Psoas muscle (tissue), 8 donors: ENCODE data around the gene FATE1. TPM values are rescaled to one million over a fixed set of nuclear protein-coding genes. Genes with fewer than 3 reads are reported as not detected.

Source experiments
- ATAC-seq, 4 donors: fragments of 200-7000 bp; cut with Tn5 transposase; one replicate each; pipeline ENCODE4 v1.9.1; 2020; ENCODE audit warnings: moderate library complexity in 3 of 4, mild to moderate bottlenecking in 2 of 4
- DNase-seq, 2 donors: peaks; one replicate each; pipeline ENCODE4 v3.0.0-alpha.2; 2020
- H3K27ac ChIP-seq: fragments of 200-600 bp; one replicate; pipeline ENCODE4 v1.8.0; 2022
- H3K27me3 ChIP-seq, 3 donors: fragments of 200-600 bp in 1 of 3; one replicate each; pipeline versions ENCODE4 v1.6.1 to v1.8.0; 2013 to 2022; ENCODE audit warnings: low read length in 2 of 3, mild to moderate bottlenecking in 2 of 3, moderate library complexity in 1 of 3; ENCODE audit not compliant: insufficient read depth in 3 of 3
- H3K36me3 ChIP-seq, 2 donors: fragments of 200-600 bp in 1 of 2; one replicate each; pipeline versions ENCODE4 v1.6.1 to v1.8.0; 2013 to 2022; ENCODE audit warnings: low read depth in 1 of 2, mild to moderate bottlenecking in 1 of 2, moderate library complexity in 1 of 2; ENCODE audit not compliant: insufficient read depth in 1 of 2
- H3K4me1 ChIP-seq: fragments of 200-600 bp; one replicate; pipeline ENCODE4 v1.8.0; 2022
- H3K4me3 ChIP-seq: fragments of 200-600 bp; one replicate; pipeline ENCODE4 v1.8.0; 2022; ENCODE audit warnings: mild to moderate bottlenecking
- H3K9me3 ChIP-seq: fragments of 200-600 bp; one replicate; pipeline ENCODE4 v1.8.0; 2022
- WGBS, 3 donors: extraction: QIAGEN DNeasy Blood & Tissue Kit; methylation state at CpG; one replicate each; pipeline versions ENCODE4 v1.1.6 to v1.1.7; 2013; 5-methylcytosine and 5-hydroxymethylcytosine counted together
- intact Hi-C, 2 donors: fragments of 100-400 bp; cut with DNase I; formaldehyde crosslinking; loops; one replicate each; pipeline versions ENCODE4 v1.11.0 to v1.14.2; 2022
- polyA plus RNA-seq, 3 donors: library from polyadenylated mRNA; stranded (reverse); fragments of 200-250 nt; gene quantifications; one replicate each; pipeline ENCODE4 v1.2.3, GENCODE V29; 2013
- total RNA-seq, 4 donors: library from RNA; stranded (reverse); fragmentation: NEBNext Ultra II Directional in 2 of 4; extraction: Animal tissue kit (Norgen Biotek cat#: 25700) in 2 of 4; gene quantifications; one replicate each; pipeline versions ENCODE4 v1.2.1 to v1.2.4, GENCODE V29; 2021 to 2023
- TF ChIP-seq, protein P1 (sequence below): fragments of 200-600 bp; IDR thresholded peaks from one replicate; pipeline ENCODE4 v1.8.0; 2022; ENCODE audit warnings: antibody characterized with exemption
- donor health status: healthy with polysubstance abuse.
- donor health status: DM: no; HTN: no; CAD: no; lungs with moderate emphysema.
- donor health status: Bipolar disorder and iron deficiency.
- donor health status: healthy.
- donor health status: DM: yes; HTN: yes; CAD: no.
- donor health status: DM: no; HTN: no; CAD: no.
- donor health status: DM: no; HTN: no; CAD: no.
- donor health status: DM: yes; HTN: yes; CAD: no.

Gene FATE1
- total and polyA plus RNA-seq, 7 donors = 0.06 to 0.39 (median 0.15) TPM; not detected in 3

DNA sequence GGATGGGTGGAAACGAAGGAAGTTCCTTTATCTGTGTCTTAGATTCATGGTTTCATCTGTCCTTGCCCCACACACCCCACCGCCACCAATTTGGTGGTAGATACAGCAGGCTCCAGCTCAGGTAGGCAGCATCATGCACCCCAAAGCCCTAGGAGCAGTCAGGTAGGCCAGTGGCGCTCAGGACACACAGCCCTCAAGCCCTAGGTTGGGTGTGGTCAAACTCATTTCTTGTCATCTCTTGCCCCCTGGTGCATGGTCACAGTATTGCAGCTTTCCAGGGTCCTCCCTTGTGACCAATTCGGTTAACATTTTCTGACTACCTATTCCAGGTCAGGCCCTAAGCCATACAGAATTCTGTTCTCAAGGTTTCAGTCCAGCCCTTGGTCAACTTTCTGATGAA is 35.0 kb upstream of the FATE1 start:
- TF ChIP-seq, protein P1, sequence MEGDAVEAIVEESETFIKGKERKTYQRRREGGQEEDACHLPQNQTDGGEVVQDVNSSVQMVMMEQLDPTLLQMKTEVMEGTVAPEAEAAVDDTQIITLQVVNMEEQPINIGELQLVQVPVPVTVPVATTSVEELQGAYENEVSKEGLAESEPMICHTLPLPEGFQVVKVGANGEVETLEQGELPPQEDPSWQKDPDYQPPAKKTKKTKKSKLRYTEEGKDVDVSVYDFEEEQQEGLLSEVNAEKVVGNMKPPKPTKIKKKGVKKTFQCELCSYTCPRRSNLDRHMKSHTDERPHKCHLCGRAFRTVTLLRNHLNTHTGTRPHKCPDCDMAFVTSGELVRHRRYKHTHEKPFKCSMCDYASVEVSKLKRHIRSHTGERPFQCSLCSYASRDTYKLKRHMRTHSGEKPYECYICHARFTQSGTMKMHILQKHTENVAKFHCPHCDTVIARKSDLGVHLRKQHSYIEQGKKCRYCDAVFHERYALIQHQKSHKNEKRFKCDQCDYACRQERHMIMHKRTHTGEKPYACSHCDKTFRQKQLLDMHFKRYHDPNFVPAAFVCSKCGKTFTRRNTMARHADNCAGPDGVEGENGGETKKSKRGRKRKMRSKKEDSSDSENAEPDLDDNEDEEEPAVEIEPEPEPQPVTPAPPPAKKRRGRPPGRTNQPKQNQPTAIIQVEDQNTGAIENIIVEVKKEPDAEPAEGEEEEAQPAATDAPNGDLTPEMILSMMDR = peak; percentile 61
- DNase-seq (no peak), ATAC-seq (peak; percentile 46 to 73 (median 56))
- H3K4me3 ChIP-seq = no peak overlapping the region
- no peaks in the 10 kb centered on the region for H3K4me1 ChIP-seq
- intact Hi-C loops = loop anchor here (2.0 to 10.0 kb wide), 3 partner anchors 176 to 529 kb away; no protein-coding TSS in a partner anchor
- no peaks in the 10 kb centered on the region for H3K36me3 ChIP-seq
- no peaks in the 10 kb centered on the region for H3K9me3 ChIP-seq
- WGBS, 3 donors = 35 to 67% (median 65%) methylated on average over 3 to 4 of the region's 4 CpGs
- no peak overlapping the region for H3K27ac ChIP-seq
- peaks cover 0 to 9% (median 0%) of the 10 kb centered on the region in 3 donors for H3K27me3 ChIP-seq

DNA sequence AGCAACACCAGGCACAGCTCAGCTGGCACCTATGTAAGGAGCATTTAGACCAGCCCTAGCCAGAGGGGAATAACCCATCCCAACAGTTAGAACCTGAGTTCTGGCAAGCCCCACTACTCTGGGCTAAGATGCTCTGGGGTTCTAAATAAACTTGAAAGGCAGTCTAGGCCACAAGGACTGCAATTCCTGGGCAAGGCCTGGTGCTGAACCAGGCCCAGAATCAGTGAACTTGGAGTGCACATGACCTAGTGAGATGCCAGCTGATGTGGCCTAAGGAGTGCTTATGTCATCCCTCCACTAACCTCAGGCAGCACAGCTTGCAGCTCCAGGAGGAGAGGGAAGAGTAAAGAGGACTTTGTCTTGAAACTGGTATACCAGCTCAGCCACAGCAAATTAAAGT is 28.2 kb upstream of the FATE1 start:
- no peak for ATAC-seq
- intact Hi-C loops = loop anchor here in 1 of 2 donors (10.0 kb wide), 1 partner anchor 183 kb away; no protein-coding TSS in a partner anchor
- Histone ChIP-seq H3K27me3 (no peaks in the 10 kb centered on the region), H3K36me3 (no peaks in the 10 kb centered on the region), H3K4me3 (no peak overlapping the region), H3K9me3 (no peaks in the 10 kb centered on the region), H3K27ac (no peak overlapping the region), H3K4me1 (no peaks in the 10 kb centered on the region)
- DNase-seq = no peak
- TF ChIP-seq, protein P1 = no peak

DNA sequence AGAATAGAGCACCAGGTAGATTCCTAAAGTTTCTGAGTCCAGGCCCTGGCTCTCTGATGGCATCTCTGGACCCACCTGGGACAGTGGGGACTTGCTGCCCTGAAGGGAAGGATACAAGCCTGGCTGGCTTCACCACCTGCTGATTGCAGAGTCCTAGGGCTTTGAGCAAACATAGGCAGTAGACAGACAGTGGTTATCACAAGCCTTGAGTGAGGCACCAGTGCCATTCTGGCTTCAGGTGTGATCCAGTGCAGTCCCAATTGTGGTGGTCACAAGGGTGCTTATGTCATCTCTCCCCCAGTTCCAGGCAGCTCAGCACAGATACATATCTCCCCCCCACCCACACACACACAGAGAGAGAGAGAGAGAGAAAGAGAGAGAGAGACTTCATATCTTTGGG is 27.1 kb upstream of the FATE1 start:
- Histone ChIP-seq H3K4me1 (no peaks in the 10 kb centered on the region), H3K9me3 (no peaks in the 10 kb centered on the region), H3K4me3 (no peak overlapping the region), H3K27ac (no peak overlapping the region), H3K27me3 (peaks cover 0 to 5% (median 0%) of the 10 kb centered on the region in 3 donors), H3K36me3 (no peaks in the 10 kb centered on the region)
- intact Hi-C loops = loop anchor here in 1 of 2 donors (10.0 kb wide), 1 partner anchor 184 kb away; no protein-coding TSS in a partner anchor
- no peak for DNase-seq
- TF ChIP-seq, protein P1 = no peak
- no peak for ATAC-seq

DNA sequence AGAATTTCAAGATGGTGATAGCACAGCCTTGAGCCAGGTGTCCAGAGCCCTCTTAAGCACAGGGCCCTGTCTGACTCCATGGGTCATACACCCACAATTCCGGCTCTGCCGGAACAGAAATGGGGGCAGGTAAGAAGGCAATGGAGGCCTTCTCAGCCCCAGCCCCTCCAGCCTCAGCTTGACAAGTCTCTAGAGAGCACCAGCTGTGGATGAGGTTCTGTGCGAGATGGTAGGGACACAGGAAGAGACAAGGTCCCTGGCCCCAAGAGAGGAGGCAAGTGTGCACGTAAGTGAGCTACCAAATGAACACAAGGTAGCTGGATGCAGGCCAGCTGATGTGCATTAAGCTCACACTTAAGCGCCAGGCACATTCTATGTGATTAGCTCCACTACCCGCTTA is 23.0 kb upstream of the FATE1 start:
- Histone ChIP-seq H3K36me3 (no peaks in the 10 kb centered on the region), H3K27ac (no peak overlapping the region), H3K4me1 (no peaks in the 10 kb centered on the region), H3K27me3 (peaks cover 0 to 15% (median 3%) of the 10 kb centered on the region in 3 donors), H3K9me3 (no peaks in the 10 kb centered on the region), H3K4me3 (no peak overlapping the region)
- DNase-seq = no peak
- no peak for ATAC-seq
- intact Hi-C loops = no loop called here
- TF ChIP-seq, protein P1 = no peak
- 84 to 98% (median 93%) methylated on average over 4 to 6 of the region's 6 CpGs for WGBS, 3 donors

DNA sequence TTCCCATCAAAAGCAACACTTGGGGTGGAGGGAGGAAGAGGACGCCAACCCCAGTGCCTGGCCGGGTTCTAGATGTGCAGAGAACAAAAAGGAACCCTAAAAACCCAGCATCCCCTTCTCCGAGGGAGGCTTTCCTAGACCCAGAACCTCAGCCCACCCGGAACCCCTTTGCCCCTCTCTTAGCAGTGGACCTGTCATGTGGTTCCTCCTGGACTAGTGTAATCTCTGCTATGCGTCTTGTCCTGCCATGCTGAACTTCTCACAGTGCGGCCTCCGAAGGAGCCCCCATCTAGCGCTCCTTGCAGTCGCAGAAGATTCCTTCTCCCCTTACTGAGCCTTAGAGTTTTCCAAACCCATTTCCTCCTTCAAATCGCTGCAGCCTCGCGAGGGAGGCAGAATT is 21.7 kb upstream of the FATE1 start:
- Histone ChIP-seq H3K4me3 (no peak overlapping the region), H3K9me3 (no peaks in the 10 kb centered on the region), H3K27ac (no peak overlapping the region), H3K27me3 (peaks cover 0 to 15% (median 3%) of the 10 kb centered on the region in 3 donors), H3K36me3 (no peaks in the 10 kb centered on the region), H3K4me1 (no peaks in the 10 kb centered on the region)
- no peak for ATAC-seq
- intact Hi-C loops = no loop called here
- DNase-seq = no peak
- WGBS, 3 donors = 65 to 76% (median 72%) methylated on average over 10 to 12 of the region's 12 CpGs
- TF ChIP-seq, protein P1 = no peak
